Measurements from ENCODE around the gene TNFRSF18. TPM values are rescaled to one million over a fixed set of nuclear protein-coding genes. Genes with fewer than 3 reads are reported as not detected.
"Not testable (repeated sequence)": the region's sequence is repeated elsewhere in the genome, so short reads cannot be mapped to it uniquely, and the experiment has no call there.

The TNFRSF18 gene, protein sequence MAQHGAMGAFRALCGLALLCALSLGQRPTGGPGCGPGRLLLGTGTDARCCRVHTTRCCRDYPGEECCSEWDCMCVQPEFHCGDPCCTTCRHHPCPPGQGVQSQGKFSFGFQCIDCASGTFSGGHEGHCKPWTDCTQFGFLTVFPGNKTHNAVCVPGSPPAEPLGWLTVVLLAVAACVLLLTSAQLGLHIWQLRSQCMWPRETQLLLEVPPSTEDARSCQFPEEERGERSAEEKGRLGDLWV
- polyA plus RNA-seq (ENCODE audit: insufficient read depth in 1 of 5, insufficient read length in 5 of 5, low replicate concordance in 1 of 5), result 1 to 10 TPM in 1 of 5 donors, under 1 TPM in 4; 0.28 to 1.4 (median 0.93) TPM
- long read RNA-seq, donor 1, partial matches to known transcripts, result 0 of 1 reads
- long read RNA-seq, donor 1, other reads (novel, unspliced or antisense), result 0 of 1 reads
- long read RNA-seq, donor 2, partial matches to known transcripts, result 0 of 1 reads
- long read RNA-seq, donor 2, other reads (novel, unspliced or antisense), result 0 of 1 reads
- long read RNA-seq, donor 3, partial matches to known transcripts, result 0 of 1 reads
- long read RNA-seq, donor 3, other reads (novel, unspliced or antisense), result 0 of 1 reads
- long read RNA-seq, donor 4, partial matches to known transcripts, result 0 of 1 reads
- long read RNA-seq, donor 4, other reads (novel, unspliced or antisense), result 0 of 1 reads
- long read RNA-seq, donor 5, result 0 reads
- long read RNA-seq, donor 6, result 0 reads
- long read RNA-seq, donor 7, result 0 reads
- long read RNA-seq, donor 8, result 0 reads

DNA sequence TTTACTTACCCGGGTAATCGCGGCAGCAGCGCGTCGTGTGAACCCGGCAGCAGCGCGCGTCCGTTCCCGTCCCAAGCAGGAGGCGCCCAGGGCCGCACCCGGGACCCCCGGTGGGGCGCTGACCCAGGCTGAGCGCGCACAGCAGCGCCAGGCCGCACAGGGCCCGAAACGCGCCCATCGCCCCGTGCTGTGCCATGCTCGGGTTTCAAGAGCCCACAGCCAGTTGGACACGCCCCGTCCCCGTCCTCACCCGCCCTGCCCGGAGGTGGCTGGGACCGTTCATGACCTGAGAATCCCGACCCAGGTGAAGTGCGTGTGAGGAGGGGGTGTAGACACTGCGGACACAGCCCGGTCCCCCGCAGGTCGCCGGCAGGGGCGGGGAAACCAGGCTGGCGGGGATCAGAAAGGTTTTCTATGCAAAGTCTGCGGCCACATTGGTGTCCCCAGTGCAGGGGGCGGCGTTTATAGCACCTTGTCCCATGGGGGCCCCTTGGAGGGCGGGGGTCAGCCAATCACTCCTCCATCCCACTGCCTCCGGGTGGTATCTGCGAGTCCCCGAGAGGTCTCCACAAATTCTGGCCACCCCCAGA lies at the start of gene TNFRSF18:
Gene TNFRSF18 (minus strand): TSS at position 217 of the 590 bp plus-strand sequence. CDS start 21 bp downstream, at position 196.
- DNase-seq, result no peak

DNA sequence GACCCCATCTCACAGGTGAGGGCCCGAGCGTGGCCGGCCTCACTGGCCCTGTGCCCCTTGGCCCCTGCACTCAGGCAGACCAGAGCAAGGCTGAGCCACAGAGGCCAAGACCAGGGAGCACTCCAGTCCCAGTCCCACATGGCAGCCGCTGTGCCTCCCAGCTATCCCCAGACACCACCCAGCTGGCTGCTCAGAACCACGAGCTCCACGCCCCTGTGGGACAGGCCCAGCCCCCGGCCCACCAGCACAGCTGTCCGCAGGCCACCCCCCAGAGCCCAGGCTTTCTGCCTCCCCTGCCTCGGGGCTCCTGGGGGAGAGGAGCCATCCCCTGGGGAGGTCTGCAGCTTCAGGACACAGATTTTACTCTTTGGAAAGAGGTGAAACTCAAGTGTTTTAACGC lies 49.2 kb upstream of the TNFRSF18 start:
- no peak for DNase-seq

DNA sequence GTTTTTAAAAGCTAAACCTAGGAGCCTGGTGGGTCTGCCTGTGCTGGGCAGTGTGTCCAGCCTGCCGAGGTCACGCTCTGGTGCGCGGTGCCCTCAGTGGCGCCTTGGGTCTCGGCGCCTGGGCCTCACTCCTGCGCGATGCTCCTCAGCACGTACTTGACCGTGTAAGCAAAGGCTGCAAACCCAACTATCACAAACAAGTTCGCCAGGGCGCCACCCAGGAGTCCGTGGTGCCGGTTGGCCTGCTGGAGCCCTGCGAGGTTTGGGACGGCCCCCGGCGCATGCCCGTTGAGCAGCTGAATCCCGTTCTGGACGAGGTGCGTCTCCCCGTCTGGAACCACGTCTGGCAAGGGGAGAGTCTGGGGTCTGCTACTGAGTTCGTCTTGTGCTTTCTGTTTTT lies 48.7 kb upstream of the TNFRSF18 start:
- no peak for DNase-seq

DNA sequence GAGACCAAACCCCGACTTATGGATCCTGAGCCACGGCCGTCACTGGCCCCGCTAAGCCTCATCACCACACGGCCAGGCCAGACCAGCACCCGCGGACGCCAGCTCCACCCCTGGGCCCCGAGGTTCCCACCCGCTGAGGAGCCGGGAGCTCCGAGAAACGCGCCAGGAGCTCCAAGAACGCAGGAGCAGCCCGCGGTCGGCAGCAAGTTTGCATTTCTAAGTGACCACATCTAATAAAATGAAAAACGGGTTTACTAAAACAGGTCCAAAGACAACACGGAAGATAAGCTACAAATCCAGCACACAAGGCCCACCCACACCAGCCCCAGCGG lies 48.2 kb upstream of the TNFRSF18 start:
- DNase-seq, result no peak

DNA sequence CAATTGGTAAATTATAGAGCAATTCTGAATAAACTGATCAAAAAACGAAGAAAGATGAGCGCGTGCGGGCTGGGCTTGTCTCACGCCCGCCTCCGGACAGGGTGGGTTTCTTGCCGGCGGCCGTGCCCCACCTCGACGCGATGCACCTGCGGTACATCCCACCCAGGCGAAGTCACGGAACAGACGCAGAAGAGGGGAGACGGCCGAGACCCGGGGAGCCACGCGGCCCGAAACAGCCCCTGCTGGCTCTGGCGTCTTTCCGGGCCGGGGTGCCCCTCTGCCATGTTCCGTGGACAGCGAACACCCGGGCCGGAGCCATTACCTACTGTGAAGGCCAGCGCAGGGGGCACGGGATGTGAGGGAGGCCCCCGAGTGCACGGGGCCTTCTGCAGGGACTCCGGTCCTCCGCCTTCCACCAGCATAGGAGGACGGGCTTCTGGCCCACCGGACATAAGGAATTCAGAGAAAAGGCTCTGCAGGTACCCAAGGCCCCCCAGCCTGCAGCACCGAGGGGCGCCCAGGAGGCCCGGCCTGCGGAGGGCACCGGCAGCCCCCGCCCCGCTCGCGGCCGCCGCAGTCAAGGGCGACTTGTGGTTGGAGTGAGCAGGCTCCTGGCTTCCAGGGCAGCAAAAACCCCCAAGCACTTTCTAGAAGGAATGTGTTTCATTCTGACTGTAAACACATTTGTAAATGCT lies 47.7 kb upstream of the TNFRSF18 start:
- DNase-seq, result no peak

DNA sequence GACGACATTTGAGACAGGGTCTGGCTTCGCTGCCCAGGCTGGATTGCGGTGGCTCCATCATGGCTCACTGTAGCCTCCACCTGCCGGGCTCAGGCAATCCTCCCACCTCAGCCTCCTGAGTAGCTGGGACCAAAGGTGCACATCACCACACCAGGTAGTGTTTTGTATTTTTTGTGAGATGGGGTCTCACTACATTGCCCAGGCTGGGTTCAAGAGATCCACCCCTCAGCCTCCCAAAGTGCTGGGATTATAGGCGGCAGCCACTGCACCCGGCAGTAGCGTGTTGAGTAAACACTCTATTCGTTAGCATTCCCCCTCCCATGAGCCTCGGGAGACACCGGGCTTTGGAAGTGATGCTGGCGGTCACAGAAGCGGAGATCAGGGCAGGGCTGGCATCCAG lies 46.9 kb upstream of the TNFRSF18 start:
- no peak for DNase-seq

DNA sequence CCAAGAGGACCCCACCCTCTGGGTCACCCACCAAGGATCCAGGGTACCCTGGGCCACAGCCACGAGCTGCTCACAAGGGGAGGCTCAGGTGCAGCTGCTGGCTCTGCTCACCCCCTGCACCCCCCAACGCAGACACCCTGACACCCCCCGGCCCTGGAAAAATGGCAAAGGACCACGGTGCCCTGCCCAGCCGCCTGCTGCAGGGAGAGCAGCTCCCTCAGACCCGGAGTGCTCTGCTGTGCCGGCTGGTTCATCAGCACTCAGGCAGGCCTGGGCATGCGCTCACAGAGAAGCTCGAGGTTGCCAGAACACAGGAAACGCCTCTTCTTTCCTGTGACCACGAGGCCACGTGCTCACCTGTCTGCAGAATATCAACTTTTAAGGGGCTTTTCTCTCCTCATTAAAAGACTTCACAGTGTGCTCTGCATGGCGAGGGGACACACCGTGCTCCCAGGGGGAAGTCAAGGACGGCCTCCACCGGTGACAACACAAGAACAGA lies 44.4 kb upstream of the TNFRSF18 start:
- no peak for DNase-seq

DNA sequence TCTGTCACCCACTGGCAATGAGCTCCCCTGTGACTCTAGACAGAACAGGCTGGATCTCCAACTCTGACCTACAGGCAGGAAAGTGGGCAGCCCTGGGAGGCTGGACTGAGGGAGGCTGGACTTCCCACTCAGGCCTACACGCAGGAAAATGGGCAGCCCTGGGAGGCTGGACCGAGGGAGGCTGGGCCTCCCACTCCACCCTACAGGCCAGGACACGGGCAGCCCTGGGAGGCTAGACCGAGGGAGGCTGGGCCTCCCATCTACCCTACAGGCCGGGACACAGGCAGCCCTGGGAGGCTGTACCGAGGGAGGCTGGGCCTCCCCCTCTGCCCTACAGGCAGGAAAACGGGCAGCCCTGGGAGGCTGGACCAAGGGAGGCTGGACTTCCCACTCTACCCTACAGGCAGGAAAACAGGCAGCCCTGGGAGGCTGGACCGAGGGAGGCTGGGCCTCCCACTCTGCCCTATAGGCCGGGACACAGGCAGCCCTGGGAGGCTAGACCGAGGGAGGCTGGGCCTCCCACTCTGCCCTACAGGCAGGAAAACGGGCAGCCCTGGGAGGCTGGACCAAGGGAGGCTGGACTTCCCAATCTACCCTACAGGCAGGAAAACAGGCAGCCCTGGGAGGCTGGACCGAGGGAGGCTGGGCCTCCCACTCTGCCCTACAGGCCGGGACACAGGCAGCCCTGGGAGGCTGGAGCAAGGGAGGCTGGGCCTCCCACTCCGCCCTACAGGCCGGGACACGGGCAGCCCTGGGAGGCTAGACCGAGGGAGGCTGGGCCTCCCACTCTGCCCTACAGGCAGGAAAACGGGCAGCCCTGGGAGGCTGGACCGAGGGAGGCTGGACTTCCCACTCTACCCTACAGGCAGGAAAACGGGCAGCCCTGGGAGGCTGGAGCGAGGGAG lies 41.9 kb upstream of the TNFRSF18 start:
- DNase-seq, result not testable (repeated sequence)

DNA sequence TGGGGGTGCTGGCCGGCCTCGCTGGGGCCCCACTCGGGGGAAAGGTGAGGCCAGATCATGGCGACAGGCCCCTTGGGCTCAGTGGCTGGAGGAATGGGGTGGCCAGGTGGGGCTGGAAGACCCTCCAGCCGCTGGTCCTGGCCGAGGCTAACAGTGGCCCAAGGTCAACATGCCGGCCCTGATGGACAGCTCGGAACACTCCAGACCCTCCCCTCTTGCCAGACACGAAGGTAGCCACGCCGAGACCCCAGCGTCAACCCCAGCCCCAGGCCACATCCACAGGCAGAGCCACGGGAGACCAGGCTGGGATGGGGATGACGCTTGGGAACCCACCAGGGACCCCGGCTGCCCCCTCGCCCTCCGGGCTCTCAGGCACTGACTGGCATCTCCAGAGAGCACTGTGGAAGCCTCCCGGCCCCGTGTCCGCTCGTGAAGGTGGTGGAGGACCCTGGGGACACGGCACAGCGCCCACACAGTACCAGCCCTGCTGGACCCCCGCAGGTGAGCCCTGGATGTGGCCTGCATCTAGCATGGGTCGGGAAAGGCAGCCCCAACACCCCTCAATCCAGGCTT lies 41.0 kb upstream of the TNFRSF18 start:
- DNase-seq, result no peak

DNA sequence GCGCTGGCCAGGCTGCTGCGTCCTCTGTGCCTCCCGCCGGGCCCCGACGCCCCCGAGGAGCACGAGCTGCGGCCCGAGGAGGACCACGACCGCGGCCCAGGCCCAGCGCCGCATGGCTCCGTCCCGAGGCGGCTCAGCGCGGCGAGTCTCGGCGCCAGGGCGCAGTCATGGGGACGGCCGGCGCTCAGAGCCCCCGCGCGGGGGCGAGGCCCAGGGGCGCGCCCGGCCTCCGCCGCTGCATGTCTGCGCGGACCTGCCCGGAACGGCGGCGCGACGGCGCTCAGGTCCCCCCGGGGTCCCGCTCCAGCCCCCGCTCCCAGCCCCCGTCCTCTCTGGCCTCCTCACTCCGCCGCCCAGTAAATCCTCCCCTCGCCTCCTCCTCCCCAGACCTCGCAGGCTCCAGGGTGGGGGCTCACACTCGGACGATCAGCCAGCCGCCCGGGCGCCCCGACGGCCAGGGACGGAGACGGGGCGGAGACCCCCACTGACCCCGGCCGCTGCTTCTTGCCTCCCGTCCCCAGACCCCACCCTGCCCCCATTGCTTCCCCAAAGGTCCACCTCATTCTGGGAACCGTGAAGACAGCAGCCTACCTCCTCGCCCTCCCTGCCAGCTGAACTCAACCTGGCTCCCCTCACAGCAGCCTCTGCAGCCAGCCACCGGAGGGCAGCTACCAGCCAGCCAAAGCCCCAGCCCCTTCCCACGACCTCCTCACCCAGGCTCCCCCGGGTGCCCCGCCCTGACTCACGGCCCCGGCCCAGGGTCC lies 40.4 kb upstream of the TNFRSF18 start, which contains the start of gene C1QTNF12:
Gene C1QTNF12 (minus strand): TSS at position 146 of the 764 bp plus-strand sequence. CDS start 32 bp downstream, at position 114.
- DNase-seq, result no peak

DNA sequence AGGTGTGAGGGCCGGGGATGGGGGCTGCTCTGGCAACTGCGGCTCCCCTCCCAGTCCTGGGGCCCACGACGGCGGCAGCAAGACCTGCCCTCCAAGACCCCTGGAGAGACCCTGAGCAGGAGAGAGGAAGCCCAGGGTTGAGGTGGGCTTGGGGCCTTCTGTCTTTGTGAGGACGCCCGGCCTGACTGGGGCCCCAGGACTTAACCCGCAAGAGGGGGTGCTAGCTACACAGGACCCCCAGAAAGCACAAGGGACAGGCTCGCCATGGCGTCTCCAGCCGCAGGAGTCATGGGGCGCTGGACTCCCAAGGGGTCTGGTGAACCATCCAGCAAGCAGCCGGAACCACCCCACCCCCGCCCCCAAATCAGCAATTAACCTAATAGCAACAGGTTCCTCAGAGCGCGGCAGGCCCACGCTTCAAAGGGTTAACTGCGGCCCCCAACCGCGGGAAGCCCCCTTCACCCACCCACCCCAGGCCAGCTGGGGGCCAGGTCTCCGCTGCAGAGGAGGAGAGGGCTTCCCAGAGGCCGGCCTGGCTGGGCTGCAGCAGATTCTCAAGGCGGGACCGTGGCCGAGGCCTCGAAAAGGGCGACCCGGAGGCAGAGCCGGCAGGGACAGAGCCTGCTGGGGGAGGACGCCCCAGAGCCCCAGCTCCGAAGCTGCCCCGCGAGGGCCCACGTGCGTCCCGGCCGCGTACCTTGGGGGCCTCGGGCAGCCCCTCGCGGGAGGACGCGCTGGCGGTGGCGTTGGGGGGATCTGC lies 39.6 kb upstream of the TNFRSF18 start:
- DNase-seq, result no peak

DNA sequence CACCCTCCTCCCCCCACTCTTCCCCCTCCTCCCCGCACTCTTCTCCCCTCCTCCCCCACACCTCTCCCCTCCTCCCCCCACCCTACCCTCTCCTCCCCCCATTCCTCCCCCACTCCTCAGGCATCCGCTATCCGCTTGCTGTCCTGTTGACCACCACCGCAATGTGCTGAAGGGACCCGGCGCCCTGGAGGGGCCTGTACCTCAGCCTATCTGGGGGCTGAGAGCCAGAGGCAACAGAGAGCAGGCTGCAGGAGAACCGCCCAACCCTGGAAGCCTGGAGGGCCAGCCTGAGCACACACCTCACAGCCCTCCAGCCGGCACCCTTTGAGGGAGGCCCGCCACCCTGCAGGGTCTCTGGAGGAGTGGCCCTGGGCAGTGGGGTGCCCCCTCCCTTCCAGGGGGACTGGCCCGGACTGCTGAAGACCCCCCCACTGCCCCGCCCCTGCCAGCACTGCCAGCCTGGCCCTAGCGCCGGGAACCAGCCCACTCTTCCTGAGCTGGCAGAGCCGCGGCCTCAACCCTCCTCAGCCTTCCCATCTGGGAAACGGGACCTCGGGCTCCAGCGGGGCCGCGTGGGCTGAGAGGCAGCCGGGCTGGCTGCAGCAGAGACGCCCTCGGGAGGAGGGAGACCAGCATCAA lies 38.9 kb upstream of the TNFRSF18 start:
- no peak for DNase-seq

DNA sequence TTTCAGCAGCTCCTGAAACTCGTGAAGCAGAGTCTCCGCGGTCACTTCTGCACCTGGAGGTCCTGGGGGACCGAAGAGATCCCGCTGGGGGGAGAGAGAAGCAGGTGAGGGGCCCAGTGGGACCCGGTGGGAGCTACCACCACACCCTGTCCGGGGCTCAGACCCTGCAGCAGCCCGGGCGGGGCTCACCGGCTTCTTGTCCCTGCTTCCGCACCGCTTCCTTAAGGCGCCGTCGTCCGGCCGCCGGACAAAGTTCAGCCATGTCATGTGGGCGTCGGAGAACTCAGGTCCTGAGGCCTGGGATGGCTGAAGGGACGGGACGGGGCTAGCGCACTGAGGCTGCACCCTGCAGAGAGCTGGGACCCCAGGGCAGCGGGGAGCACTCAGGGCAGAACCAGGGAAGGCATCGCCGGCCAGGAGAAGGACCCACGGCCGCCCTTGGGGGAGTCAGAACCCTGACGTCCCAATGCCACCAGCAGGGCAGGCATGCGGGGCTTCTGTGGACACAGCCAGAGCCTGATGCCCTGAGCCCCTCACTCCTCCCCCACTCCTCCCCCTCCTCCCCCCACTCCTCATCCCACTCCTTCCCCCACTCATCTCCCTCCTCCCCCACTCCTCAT lies 37.9 kb upstream of the TNFRSF18 start:
- no peak for DNase-seq

DNA sequence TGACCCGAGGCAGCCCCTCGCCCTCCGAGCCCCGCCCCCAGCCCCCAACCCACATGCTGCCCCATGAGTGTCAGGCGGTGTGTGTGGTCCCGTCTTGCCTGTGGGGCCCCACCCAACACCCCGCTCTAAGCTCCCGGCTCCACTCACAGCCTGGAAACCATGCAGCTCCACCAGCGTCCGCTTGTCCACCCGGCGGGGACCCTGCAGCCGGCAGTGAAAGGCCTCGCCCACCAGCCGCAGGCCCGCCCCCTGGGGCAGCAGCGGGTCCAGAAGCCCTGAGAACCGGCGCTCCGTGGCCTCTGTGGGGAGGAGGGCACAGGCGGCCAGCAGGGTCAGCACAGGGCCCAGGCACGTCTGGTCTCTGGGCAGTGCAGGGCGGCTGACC lies 37.4 kb upstream of the TNFRSF18 start:
- DNase-seq, result no peak

DNA sequence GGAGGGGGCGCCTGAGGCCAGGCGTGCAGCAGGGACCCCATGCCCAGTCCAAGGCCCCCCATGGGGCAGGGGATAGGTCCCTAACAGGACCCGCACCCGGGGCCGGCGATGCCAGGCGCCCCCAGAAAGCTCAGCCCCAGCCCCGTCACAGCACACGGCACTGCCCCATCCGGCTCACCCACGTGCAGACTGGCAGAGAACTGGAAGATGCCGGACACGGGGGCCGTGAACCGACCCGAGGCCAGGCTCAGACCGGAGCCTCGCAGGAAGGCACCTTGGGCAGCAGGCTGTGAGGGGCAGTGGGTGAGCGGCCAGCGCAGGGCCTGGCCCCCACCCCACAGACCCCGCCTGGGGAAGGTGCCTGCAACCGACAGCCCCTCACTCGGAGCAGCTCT lies 36.9 kb upstream of the TNFRSF18 start:
- no peak for DNase-seq

DNA sequence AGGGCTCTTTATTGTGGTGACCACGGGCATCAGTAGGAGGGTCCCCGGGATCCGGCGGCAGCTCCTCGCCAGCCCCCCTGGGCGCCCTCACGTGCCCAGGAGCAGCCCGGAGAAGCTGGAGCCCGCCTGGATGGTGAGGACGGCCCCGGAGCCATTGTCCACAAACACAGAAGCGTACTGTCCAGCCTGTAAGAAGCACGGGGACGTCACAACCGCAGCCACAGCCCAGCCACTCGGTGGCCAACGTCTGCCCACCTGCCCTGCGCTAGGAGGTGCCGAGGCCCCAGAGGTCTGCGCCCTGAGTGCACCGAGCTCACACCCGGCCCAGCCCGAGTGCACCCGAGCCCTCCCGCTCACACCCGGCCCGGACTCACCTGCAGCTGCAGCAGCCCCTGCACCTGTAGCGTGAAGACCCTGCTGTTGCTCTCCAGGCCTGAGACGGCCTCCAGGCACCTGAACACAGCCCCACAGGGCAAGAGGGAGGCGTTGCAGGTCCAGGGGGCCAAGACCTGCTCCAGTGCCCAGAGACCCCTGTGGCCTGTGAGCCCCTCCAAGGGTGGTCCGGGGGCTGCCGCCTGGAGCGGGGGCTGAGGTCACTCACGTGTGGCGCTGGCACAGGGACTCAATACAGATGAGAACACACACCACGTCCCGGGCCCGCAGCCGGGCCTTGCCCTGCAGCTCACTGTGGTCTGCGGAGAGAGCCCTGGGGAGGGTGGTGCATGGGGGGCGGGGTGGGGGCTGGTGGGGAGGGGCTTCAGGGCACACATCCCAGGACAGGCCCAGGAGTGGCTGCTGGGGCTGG lies 36.3 kb upstream of the TNFRSF18 start:
- no peak for DNase-seq

Data from right lung (tissue), 10 donors.